GM12891 (cell line): ENCODE data around the gene EVA1B.

Source experiments
- PAX5 ChIP-seq: IDR thresholded peaks from 2 replicates; pipeline ENCODE4 v1.6.1; 2011; ENCODE audit warnings: low read length, moderate library complexity, mild to moderate bottlenecking; ENCODE audit not compliant: insufficient read depth, severe bottlenecking
- POLR2A ChIP-seq: IDR thresholded peaks from 2 replicates; pipeline ENCODE4 v1.6.1; 2011; ENCODE audit warnings: low read depth, low read length, control low read depth
- POLR2AphosphoS5 ChIP-seq: IDR thresholded peaks from 2 replicates; pipeline ENCODE4 v1.6.1; 2011; ENCODE audit warnings: low read depth, low read length, control low read depth
- POU2F2 ChIP-seq: IDR thresholded peaks from 2 replicates; pipeline ENCODE4 v1.6.1; 2011; ENCODE audit warnings: low read depth, mild to moderate bottlenecking, control low read depth, low read length, moderate library complexity
- TAF1 ChIP-seq: IDR thresholded peaks from 2 replicates; pipeline ENCODE4 v1.6.1; 2011; ENCODE audit warnings: low read depth, low read length, control low read depth

- TF ChIP-seq POLR2A: no peak
- no peak for TF ChIP-seq TAF1
- no peak for TF ChIP-seq POLR2AphosphoS5
- no peak for TF ChIP-seq POU2F2
- TF ChIP-seq PAX5: no peak
These were observed 14.4 kb upstream of the EVA1B start for GRCh38 chr1:36337830-36338229.
